ENCODE results near the gene CTU2. TPM values are rescaled to one million over a fixed set of nuclear protein-coding genes. Genes with fewer than 3 reads are reported as not detected.

Gene CTU2
- total RNA-seq, 3 donors from 2014 or later (not counting 1 experiment from before 2014, with no cell fraction given), result 36.6 to 43.3 (median 39.9) TPM

GRCh38 chr16:88753602-88754001, 47.3 kb downstream of the CTU2 start:
- intact Hi-C loops (cut with micrococcal nuclease), result no loop called here
- WGBS (ENCODE audit: insufficient coverage), result 90% methylated on average over 11 of the region's 11 CpGs
- H3K4me3 Mint-ChIP-seq, result no peak overlapping the region
- ATAC-seq, result no peak
- peaks cover 9 to 17% of the 10 kb centered on the region in 2 donors for H3K4me1 Mint-ChIP-seq
- DNase-seq, result no peak
- no peaks in the 10 kb centered on the region for H3K9me3 Mint-ChIP-seq
- Histone ChIP-seq H3K36me3 (ENCODE audit: control insufficient read depth, insufficient read depth, low read length) (peaks cover 4% of the 10 kb centered on the region), H3K4me1 (ENCODE audit: control insufficient read depth, insufficient read depth, low read length) (peaks cover 20% of the 10 kb centered on the region), H3K27me3 (ENCODE audit: control insufficient read depth, insufficient read depth, low read length) (no peaks in the 10 kb centered on the region), H3K27ac (ENCODE audit: low read length) (no peak overlapping the region), H3K9me3 (ENCODE audit: control insufficient read depth, insufficient read depth, low read length) (no peaks in the 10 kb centered on the region), H3K4me3 (ENCODE audit: low read length) (no peak overlapping the region)
- no peaks in the 10 kb centered on the region for H3K36me3 Mint-ChIP-seq
- H3K27ac Mint-ChIP-seq, result peak overlapping the region in 1 of 2 donors; percentile 37
- TF ChIP-seq CTCF (IDR thresholded peaks at IDR 0.05), result no peak
- H3K27me3 Mint-ChIP-seq (ENCODE audit: low read depth in 2 of 2), result no peaks in the 10 kb centered on the region

GRCh38 chr16:88754109-88754911, 48.0 kb downstream of the CTU2 start:
- Histone ChIP-seq H3K36me3 (ENCODE audit: control insufficient read depth, insufficient read depth, low read length) (peaks cover 4% of the 10 kb centered on the region), H3K9me3 (ENCODE audit: control insufficient read depth, insufficient read depth, low read length) (no peaks in the 10 kb centered on the region), H3K4me3 (ENCODE audit: low read length) (no peak overlapping the region), H3K4me1 (ENCODE audit: control insufficient read depth, insufficient read depth, low read length) (peaks cover 27% of the 10 kb centered on the region), H3K27me3 (ENCODE audit: control insufficient read depth, insufficient read depth, low read length) (no peaks in the 10 kb centered on the region), H3K27ac (ENCODE audit: low read length) (no peak overlapping the region)
- H3K9me3 Mint-ChIP-seq, result no peaks in the 10 kb centered on the region
- H3K4me1 Mint-ChIP-seq, result peaks cover 16 to 22% of the 10 kb centered on the region in 2 donors
- no peak overlapping the region for H3K4me3 Mint-ChIP-seq
- H3K27ac Mint-ChIP-seq, result no peak overlapping the region
- ATAC-seq, result no peak
- WGBS (ENCODE audit: insufficient coverage), result 88% methylated on average over 28 of the region's 28 CpGs
- DNase-seq, result no peak
- H3K36me3 Mint-ChIP-seq, result no peaks in the 10 kb centered on the region
- intact Hi-C loops (cut with micrococcal nuclease), result no loop called here
- no peak for TF ChIP-seq CTCF (IDR thresholded peaks at IDR 0.05)
- H3K27me3 Mint-ChIP-seq (ENCODE audit: low read depth in 2 of 2), result no peaks in the 10 kb centered on the region

GRCh38 chr16:88754912-88755744, 48.8 kb downstream of the CTU2 start:
- peak in 1 of 3 donors; percentile 53 for ATAC-seq
- peaks cover 32% of the 10 kb centered on the region for H3K4me1 ChIP-seq (ENCODE audit: control insufficient read depth, insufficient read depth, low read length)
- no peak for DNase-seq
- no peaks in the 10 kb centered on the region for H3K9me3 ChIP-seq (ENCODE audit: control insufficient read depth, insufficient read depth, low read length)
- intact Hi-C loops (cut with micrococcal nuclease), result no loop called here
- peaks cover 4% of the 10 kb centered on the region for H3K36me3 ChIP-seq (ENCODE audit: control insufficient read depth, insufficient read depth, low read length)
- peaks cover 16 to 27% of the 10 kb centered on the region in 2 donors for H3K4me1 Mint-ChIP-seq
- TF ChIP-seq CTCF (IDR thresholded peaks at IDR 0.05), result no peak
- H3K27me3 ChIP-seq (ENCODE audit: control insufficient read depth, insufficient read depth, low read length), result no peaks in the 10 kb centered on the region
- no peaks in the 10 kb centered on the region for H3K36me3 Mint-ChIP-seq
- no peaks in the 10 kb centered on the region for H3K27me3 Mint-ChIP-seq (ENCODE audit: low read depth in 2 of 2)
- H3K9me3 Mint-ChIP-seq, result no peaks in the 10 kb centered on the region
- no peak overlapping the region for H3K27ac ChIP-seq (ENCODE audit: low read length)
- 88% methylated on average over 42 of the region's 42 CpGs for WGBS (ENCODE audit: insufficient coverage)
- no peak overlapping the region for H3K4me3 Mint-ChIP-seq
- no peak overlapping the region for H3K27ac Mint-ChIP-seq
- H3K4me3 ChIP-seq (ENCODE audit: low read length), result no peak overlapping the region
